ENCODE results near the gene ISOC2. TPM values are rescaled to one million over a fixed set of nuclear protein-coding genes. Genes with fewer than 3 reads are reported as not detected.

Gene ISOC2
- total RNA-seq, 1 donor from 2014 or later, result 39.8 TPM

GRCh38 chr19:55465460-55466240, 4.2 kb upstream of the ISOC2 start:
- peak; percentile 76 for DNase-seq (ENCODE audit: low spot score)
- Mint-ChIP-seq H3K36me3 (ENCODE audit: low read depth) (no peaks in the 10 kb centered on the region), H3K4me3 (ENCODE audit: unreplicated experiment) (no peak overlapping the region), H3K9me3 (ENCODE audit: low read depth) (no peaks in the 10 kb centered on the region), H3K4me1 (ENCODE audit: low read depth) (peaks cover 25% of the 10 kb centered on the region), H3K27me3 (ENCODE audit: low read depth) (peaks cover 2% of the 10 kb centered on the region), H3K27ac (ENCODE audit: unreplicated experiment) (no peak overlapping the region)
- TF ChIP-seq, protein P1, sequence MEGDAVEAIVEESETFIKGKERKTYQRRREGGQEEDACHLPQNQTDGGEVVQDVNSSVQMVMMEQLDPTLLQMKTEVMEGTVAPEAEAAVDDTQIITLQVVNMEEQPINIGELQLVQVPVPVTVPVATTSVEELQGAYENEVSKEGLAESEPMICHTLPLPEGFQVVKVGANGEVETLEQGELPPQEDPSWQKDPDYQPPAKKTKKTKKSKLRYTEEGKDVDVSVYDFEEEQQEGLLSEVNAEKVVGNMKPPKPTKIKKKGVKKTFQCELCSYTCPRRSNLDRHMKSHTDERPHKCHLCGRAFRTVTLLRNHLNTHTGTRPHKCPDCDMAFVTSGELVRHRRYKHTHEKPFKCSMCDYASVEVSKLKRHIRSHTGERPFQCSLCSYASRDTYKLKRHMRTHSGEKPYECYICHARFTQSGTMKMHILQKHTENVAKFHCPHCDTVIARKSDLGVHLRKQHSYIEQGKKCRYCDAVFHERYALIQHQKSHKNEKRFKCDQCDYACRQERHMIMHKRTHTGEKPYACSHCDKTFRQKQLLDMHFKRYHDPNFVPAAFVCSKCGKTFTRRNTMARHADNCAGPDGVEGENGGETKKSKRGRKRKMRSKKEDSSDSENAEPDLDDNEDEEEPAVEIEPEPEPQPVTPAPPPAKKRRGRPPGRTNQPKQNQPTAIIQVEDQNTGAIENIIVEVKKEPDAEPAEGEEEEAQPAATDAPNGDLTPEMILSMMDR (IDR thresholded peaks at IDR 0.05), result no peak

DNA sequence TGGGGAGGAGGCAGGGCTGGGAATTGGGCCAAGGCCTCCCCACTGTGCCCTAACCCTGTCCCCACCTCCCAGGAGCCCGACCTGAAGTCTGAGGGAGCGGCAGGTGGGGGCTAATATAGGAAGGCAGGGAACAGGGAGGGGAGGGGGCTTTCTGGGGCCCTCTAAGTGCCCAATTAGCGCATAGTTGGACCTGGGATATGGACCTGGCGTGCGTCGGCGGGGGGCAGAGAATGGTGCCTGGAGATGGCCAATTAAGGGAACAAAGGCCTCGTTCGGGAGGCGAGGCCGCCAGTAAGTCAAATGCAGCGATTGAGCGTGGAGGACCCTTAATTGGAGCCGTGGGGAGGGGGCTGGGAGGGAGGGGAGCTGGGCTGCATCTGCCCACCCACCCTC, 3.2 kb upstream of the ISOC2 start, which contains the start of gene C19orf85:
Gene C19orf85 (minus strand): TSS at position 90 of the 393 bp plus-strand sequence. CDS start 197 bp downstream, outside the sequence.
- peaks cover 35% of the 10 kb centered on the region for H3K4me1 Mint-ChIP-seq (ENCODE audit: low read depth)
- H3K27me3 Mint-ChIP-seq (ENCODE audit: low read depth), result peaks cover 2% of the 10 kb centered on the region
- no peak within 1 kb of the TSS for H3K4me3 Mint-ChIP-seq (ENCODE audit: unreplicated experiment)

DNA sequence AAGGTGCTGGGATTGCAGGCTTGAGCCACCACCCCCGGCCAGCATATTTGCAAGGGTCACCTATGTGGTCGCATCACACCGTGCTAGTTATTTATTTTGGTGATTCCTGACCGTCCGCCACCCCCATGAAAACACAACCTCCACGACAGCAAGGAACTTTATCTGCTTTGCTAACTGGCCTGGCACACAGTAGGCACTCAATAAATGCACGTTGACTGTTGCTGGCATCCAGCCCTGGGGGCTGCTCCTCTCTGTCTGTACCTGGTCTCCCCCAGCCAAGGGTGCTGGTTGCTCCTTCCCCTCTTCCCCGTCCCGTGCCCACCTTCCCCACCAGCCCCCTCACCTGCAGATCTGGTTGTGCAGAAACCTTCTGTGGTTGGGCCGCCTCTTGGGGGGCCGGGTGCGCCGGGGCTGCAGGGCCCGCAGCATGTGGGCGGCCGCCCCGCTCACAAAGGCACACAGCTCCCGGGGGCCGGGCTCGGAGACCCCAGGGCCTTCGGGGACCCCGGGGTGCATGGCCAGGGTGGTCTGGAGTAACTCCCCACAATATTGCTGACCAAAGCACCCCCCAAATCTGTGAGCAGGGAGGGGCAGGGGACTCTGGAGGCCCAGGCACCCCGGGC, 2.7 kb upstream of the ISOC2 start:
- TF ChIP-seq, protein P1 (IDR thresholded peaks at IDR 0.05), result no peak
- Mint-ChIP-seq H3K27ac (ENCODE audit: unreplicated experiment) (no peak overlapping the region), H3K36me3 (ENCODE audit: low read depth) (no peaks in the 10 kb centered on the region), H3K27me3 (ENCODE audit: low read depth) (peaks cover 2% of the 10 kb centered on the region), H3K9me3 (ENCODE audit: low read depth) (no peaks in the 10 kb centered on the region), H3K4me1 (ENCODE audit: low read depth) (peaks cover 37% of the 10 kb centered on the region), H3K4me3 (ENCODE audit: unreplicated experiment) (no peak overlapping the region)
- DNase-seq (ENCODE audit: low spot score), result peak; percentile 66

More for the DNA sequence above, 3.2 kb upstream of the ISOC2 start, which contains the start of gene C19orf85:
- Mint-ChIP-seq H3K36me3 (ENCODE audit: low read depth) (no peaks in the 10 kb centered on the region), H3K9me3 (ENCODE audit: low read depth) (no peaks in the 10 kb centered on the region), H3K27ac (ENCODE audit: unreplicated experiment) (no peak within 1 kb of the TSS)
- no peak for DNase-seq (ENCODE audit: low spot score)
- TF ChIP-seq, protein P1 (IDR thresholded peaks at IDR 0.05), result no peak

GRCh38 chr19:55463583-55464031, 2.2 kb upstream of the ISOC2 start:
- no peak overlapping the region for H3K27ac Mint-ChIP-seq (ENCODE audit: unreplicated experiment)

GRCh38 chr19:55462722-55463121, 1.3 kb upstream of the ISOC2 start:
- Mint-ChIP-seq H3K36me3 (ENCODE audit: low read depth) (no peaks in the 10 kb centered on the region), H3K27me3 (ENCODE audit: low read depth) (peaks cover 2% of the 10 kb centered on the region), H3K27ac (ENCODE audit: unreplicated experiment) (no peak overlapping the region), H3K9me3 (ENCODE audit: low read depth) (no peaks in the 10 kb centered on the region), H3K4me3 (ENCODE audit: unreplicated experiment) (peak overlapping the region; percentile 89), H3K4me1 (ENCODE audit: low read depth) (peaks cover 34% of the 10 kb centered on the region)
- TF ChIP-seq, protein P1 (IDR thresholded peaks at IDR 0.05), result no peak
- DNase-seq (ENCODE audit: low spot score), result no peak

More at GRCh38 chr19:55463583-55464031, 2.2 kb upstream of the ISOC2 start:
- Mint-ChIP-seq H3K9me3 (ENCODE audit: low read depth) (no peaks in the 10 kb centered on the region), H3K4me3 (ENCODE audit: unreplicated experiment) (no peak overlapping the region), H3K27me3 (ENCODE audit: low read depth) (peaks cover 2% of the 10 kb centered on the region), H3K4me1 (ENCODE audit: low read depth) (peaks cover 37% of the 10 kb centered on the region), H3K36me3 (ENCODE audit: low read depth) (no peaks in the 10 kb centered on the region)
- DNase-seq (ENCODE audit: low spot score), result peak; percentile 80
- TF ChIP-seq, protein P1 (IDR thresholded peaks at IDR 0.05), result no peak
